ENCODE data around the gene EXOC6B. TPM values are rescaled to one million over a fixed set of nuclear protein-coding genes. Genes with fewer than 3 reads are reported as not detected.
"Not testable (repeated sequence)": the region's sequence is repeated elsewhere in the genome, so short reads cannot be mapped to it uniquely, and the experiment has no call there.

The EXOC6B gene
- total and polyA plus RNA-seq, 9 of the 15 experiments (the other 6 are each of a cell fraction or from before 2014, with no cell fraction given) = 0.28 to 4.2 (median 2.0) TPM

- no peak for TF ChIP-seq CBFA2T2 (conservative IDR thresholded peaks at IDR 0.05)
- TF ChIP-seq, protein P1, sequence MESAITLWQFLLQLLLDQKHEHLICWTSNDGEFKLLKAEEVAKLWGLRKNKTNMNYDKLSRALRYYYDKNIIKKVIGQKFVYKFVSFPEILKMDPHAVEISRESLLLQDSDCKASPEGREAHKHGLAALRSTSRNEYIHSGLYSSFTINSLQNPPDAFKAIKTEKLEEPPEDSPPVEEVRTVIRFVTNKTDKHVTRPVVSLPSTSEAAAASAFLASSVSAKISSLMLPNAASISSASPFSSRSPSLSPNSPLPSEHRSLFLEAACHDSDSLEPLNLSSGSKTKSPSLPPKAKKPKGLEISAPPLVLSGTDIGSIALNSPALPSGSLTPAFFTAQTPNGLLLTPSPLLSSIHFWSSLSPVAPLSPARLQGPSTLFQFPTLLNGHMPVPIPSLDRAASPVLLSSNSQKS (CRISPR knock-in tag; IDR thresholded peaks at IDR 0.05) = no peak
- TF ChIP-seq FUS (optimal IDR thresholded peaks at IDR 0.05; ENCODE audit: low read depth, low read length) = no peak
- no peak for TF ChIP-seq EP300 (IDR thresholded peaks at IDR 0.05; ENCODE audit: low read length)
These were observed 176.0 kb downstream of the EXOC6B start (continued) for GRCh38 chr2:72649810-72650209.

DNA sequence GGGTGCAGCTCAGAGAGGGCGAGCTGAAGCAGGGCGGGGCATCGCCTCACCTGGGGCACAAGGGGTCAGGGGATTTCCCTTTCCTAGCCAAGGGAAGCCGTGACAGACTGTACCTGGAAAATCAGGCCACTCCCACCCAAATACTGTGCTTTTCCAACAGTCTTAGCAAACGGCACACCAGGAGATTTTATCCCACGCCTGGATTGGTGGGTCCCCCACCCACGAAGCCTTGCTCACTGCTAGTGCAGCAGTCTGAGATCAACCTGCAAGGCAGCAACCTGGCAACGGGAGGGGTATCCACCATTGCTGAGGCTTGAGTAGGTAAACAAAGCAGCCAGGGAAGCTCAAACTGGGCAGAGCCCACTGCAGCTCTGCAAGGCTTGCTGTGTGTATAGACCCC is 184.6 kb downstream of the EXOC6B start:
- ChIA-PET POLR2A (interaction anchor here (0.6 kb wide), 1 partner anchor 50 kb away, joined by 3 read pairs; no protein-coding TSS in a partner anchor), CTCF (ENCODE audit: low intra/inter-chr PET ratio) (interaction anchor here (0.6 kb wide), 1 partner anchor 104 kb away, joined by 3 read pairs; no protein-coding TSS in a partner anchor)
- peaks cover 0 to 14% of the 10 kb centered on the region in 2 experiments; a peak in 2 of 5 replicates for H3K27me3 ChIP-seq (ENCODE audit: control insufficient read depth in 2 of 2, insufficient read depth in 2 of 2, low read length in 2 of 2)
- H3K4me2 ChIP-seq (ENCODE audit: insufficient read depth, low read length); H3K9me3 ChIP-seq (replicated peaks; ENCODE audit: control insufficient read depth, insufficient read depth, low read depth, low read length); BruUV-seq (replicated peaks); ATAC-seq; H3K36me3 ChIP-seq (ENCODE audit: control insufficient read depth, insufficient read depth, low read length); intact Hi-C loops (cut with micrococcal nuclease); H3K4me3 ChIP-seq; H3K27ac ChIP-seq (ENCODE audit: extremely low read depth, low read depth, low read length); H3K4me1 ChIP-seq (replicated peaks in 1 of 2; ENCODE audit: control insufficient read depth in 2 of 2, insufficient read depth in 2 of 2, low read length in 2 of 2); H3K9me1 ChIP-seq (ENCODE audit: control insufficient read depth, insufficient read depth, low read length); H2AFZ ChIP-seq (ENCODE audit: low read depth, low read length); H3K79me2 ChIP-seq (ENCODE audit: control insufficient read depth, insufficient read depth, low read length); FAIRE-seq; in situ Hi-C loops (cut with MboI); DNase-seq (ENCODE audit: extremely low read depth in 1 of 4, low spot score in 3 of 4); H3K9ac ChIP-seq (ENCODE audit: insufficient read depth in 1 of 2, low read depth in 2 of 2, low read length in 2 of 2); H4K20me1 ChIP-seq (replicated peaks; ENCODE audit: control insufficient read depth, insufficient read depth, low read length): not testable (repeated sequence)
- 2% methylated on average over 8 of the region's 8 CpGs for WGBS (ENCODE audit: insufficient coverage, low coverage, missing lambda C conversion rate)

Data from K562 (cell line).